Liver (tissue), 3 donors: ENCODE measurements around the gene ENOX1.

Source experiments
- HNF4G ChIP-seq: IDR thresholded peaks from 2 replicates; pipeline ENCODE4 v1.6.1; 2016; ENCODE audit warnings: antibody characterized with exemption
- JUND ChIP-seq, 2 donors: IDR thresholded peaks; 2 replicates each; pipeline ENCODE4 v1.6.1; 2016; ENCODE audit warnings: antibody characterized with exemption in 2 of 2
- RAD21 ChIP-seq, 2 donors: IDR thresholded peaks; 2 replicates each; pipeline ENCODE4 v1.6.1; 2016; ENCODE audit warnings: antibody characterized with exemption in 2 of 2, mild to moderate bottlenecking in 2 of 2
- TAF1 ChIP-seq: conservative IDR thresholded peaks from 2 replicates; pipeline ENCODE4 v1.6.1; 2016; ENCODE audit warnings: antibody characterized with exemption, mild to moderate bottlenecking
- TF ChIP-seq, protein P1 (sequence below): fragments of 150-350 bp; IDR thresholded peaks from 2 replicates; pipeline ENCODE4 v1.5.1; 2017; ENCODE audit warnings: improper control_type of control experiment, low read depth, low read length; ENCODE audit not compliant: missing input control
- TF ChIP-seq, protein P2 (sequence below): IDR thresholded peaks from 2 replicates; pipeline ENCODE4 v1.6.1; 2016; ENCODE audit warnings: antibody characterized with exemption
- donor health status: healthy.
- donor health status: healthy.

DNA sequence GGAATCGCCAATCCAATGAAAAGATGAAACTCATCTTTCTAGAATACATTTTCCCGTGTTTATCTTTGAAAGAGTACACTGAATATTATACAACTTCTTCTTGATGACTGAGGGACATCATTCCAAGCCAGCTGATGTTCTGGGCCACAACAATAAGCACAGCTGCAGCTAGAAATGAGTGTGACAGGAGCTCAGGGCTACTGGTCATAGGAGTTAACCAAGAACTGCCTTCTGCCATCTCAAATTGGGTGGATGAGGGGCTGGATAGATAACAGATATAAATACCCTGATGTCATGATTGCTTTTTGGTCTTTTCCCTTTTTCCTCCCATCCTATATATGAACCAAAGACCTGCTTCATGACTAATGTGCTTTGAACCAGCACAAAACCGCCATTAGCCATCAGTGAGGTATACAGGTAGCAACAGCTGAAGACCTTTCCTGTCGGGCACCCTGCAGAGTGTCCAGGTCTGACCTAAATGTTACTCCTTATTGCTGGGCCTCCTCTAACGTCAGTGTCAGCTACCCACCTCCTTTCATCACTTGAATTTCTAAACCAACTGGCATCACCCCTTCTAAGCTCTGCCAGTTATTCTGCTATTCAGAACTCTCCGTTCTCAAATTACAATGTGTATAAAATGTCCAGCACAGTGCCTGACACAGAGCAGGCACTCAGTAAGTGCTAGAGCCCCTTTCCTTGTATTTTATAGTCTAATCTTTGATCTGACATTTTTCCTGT is 178.2 kb downstream of the ENOX1 start:
- TF ChIP-seq, protein P1, sequence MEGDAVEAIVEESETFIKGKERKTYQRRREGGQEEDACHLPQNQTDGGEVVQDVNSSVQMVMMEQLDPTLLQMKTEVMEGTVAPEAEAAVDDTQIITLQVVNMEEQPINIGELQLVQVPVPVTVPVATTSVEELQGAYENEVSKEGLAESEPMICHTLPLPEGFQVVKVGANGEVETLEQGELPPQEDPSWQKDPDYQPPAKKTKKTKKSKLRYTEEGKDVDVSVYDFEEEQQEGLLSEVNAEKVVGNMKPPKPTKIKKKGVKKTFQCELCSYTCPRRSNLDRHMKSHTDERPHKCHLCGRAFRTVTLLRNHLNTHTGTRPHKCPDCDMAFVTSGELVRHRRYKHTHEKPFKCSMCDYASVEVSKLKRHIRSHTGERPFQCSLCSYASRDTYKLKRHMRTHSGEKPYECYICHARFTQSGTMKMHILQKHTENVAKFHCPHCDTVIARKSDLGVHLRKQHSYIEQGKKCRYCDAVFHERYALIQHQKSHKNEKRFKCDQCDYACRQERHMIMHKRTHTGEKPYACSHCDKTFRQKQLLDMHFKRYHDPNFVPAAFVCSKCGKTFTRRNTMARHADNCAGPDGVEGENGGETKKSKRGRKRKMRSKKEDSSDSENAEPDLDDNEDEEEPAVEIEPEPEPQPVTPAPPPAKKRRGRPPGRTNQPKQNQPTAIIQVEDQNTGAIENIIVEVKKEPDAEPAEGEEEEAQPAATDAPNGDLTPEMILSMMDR = no peak
- no peak for TF ChIP-seq HNF4G
- no peak for TF ChIP-seq TAF1
- TF ChIP-seq, protein P2, sequence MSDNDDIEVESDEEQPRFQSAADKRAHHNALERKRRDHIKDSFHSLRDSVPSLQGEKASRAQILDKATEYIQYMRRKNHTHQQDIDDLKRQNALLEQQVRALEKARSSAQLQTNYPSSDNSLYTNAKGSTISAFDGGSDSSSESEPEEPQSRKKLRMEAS = no peak
- TF ChIP-seq JUND (IDR thresholded peaks at IDR 0.05) = no peak
- TF ChIP-seq RAD21 (IDR thresholded peaks at IDR 0.05) = no peak
